Esophagus squamous epithelium (tissue), 5 donors: Measurements from ENCODE around the gene SLC12A9. TPM values are rescaled to one million over a fixed set of nuclear protein-coding genes. Genes with fewer than 3 reads are reported as not detected.
"Not testable (repeated sequence)": the region's sequence is repeated elsewhere in the genome, so short reads cannot be mapped to it uniquely, and the experiment has no call there.

ENCODE experiments used
- DNase-seq: peaks from one replicate; lab custom pipeline; 2025; lab: John Stamatoyannopoulos, UW
- H3K27ac ChIP-seq, 4 donors: fragments of 200-600 bp; sonication (generic); one replicate each; pipeline ENCODE4 v1.5.1; 2016 to 2019; ENCODE audit warnings: mild to moderate bottlenecking in 1 of 4
- H3K27me3 ChIP-seq, 4 donors: fragments of 200-600 bp; sonication (generic); 1 replicate in 3 of 4; 2 replicates in 1 of 4; pipeline versions ENCODE4 v1.5.1 to v1.6.0; 2017 to 2021; ENCODE audit warnings: antibody characterized with exemption in 1 of 4
- H3K36me3 ChIP-seq, 3 donors: fragments of 200-600 bp; sonication (generic); one replicate each; pipeline ENCODE4 v1.5.1; 2016 to 2019
- H3K4me1 ChIP-seq, 3 donors: fragments of 200-600 bp; sonication (generic); one replicate each; pipeline ENCODE4 v1.5.1; 2017 to 2019
- H3K4me3 ChIP-seq, 4 donors: fragments of 200-600 bp; sonication (generic); 1 replicate in 3 of 4; 2 replicates in 1 of 4; pipeline ENCODE4 v1.5.1; 2016 to 2019; ENCODE audit warnings: mild to moderate bottlenecking in 2 of 4, moderate library complexity in 1 of 4
- H3K9me3 ChIP-seq, 3 donors: fragments of 200-600 bp; sonication (generic); one replicate each; pipeline ENCODE4 v1.5.1; 2016 to 2019
- CTCF ChIP-seq, 6 experiments: fragments of 450-650 bp in 4 of 6; fragments of 200-600 bp in 2 of 6; sonication (generic) in 2 of 6; IDR thresholded peaks; one replicate each; pipeline ENCODE4 v1.5.1; 2016 to 2019; ENCODE audit warnings: antibody characterized with exemption in 6 of 6, mild to moderate bottlenecking in 4 of 6, moderate library complexity in 4 of 6
- POLR2A ChIP-seq, 4 donors: fragments of 450-650 bp; IDR thresholded peaks; one replicate each; pipeline ENCODE4 v1.6.1; 2017; ENCODE audit warnings: antibody characterized with exemption in 4 of 4, mild to moderate bottlenecking in 4 of 4, moderate library complexity in 3 of 4
- WGBS, 2 donors: methylation state at CpG; one replicate each; pipeline ENCODE4 v1.1.5; 2018; 5-methylcytosine and 5-hydroxymethylcytosine counted together
- intact Hi-C: fragments of 100-400 bp; cut with DNase I; formaldehyde crosslinking; loops from one replicate; pipeline ENCODE4 v1.15.0; 2022
- small RNA-seq, 4 donors: library from RNA; depleted of rRNA; stranded (forward); fragments of <200 nt; gene quantifications; one replicate each; pipeline ENCODE3, GENCODE V24; 2016
- total RNA-seq, 4 donors: library from RNA; depleted of rRNA; stranded (reverse); fragments of >200 nt; gene quantifications; one replicate each; pipeline ENCODE4 v1.1.0, GENCODE V29; 2016
- donor health status: DM: yes; HTN: yes; CAD: no.

The SLC12A9 gene
- total RNA-seq, 4 donors from 2014 or later, result 9.9 to 19.6 (median 17.3) TPM

- H3K27ac ChIP-seq, result no peak overlapping the region
- TF ChIP-seq CTCF (IDR thresholded peaks at IDR 0.05) (no peak), POLR2A (IDR thresholded peaks at IDR 0.05) (no peak)
- no peaks in the 10 kb centered on the region for H3K4me1 ChIP-seq
- no peaks in the 10 kb centered on the region for H3K9me3 ChIP-seq
- DNase-seq, result no peak
- H3K27me3 ChIP-seq, result peaks cover 0 to 5% (median 0%) of the 10 kb centered on the region in 4 donors
- H3K4me3 ChIP-seq, result no peak overlapping the region
- no peaks in the 10 kb centered on the region for H3K36me3 ChIP-seq
- 88 to 98% methylated on average over 5 of the region's 5 CpGs for WGBS, 2 donors
- intact Hi-C loops, result no loop called here
Measured at GRCh38 chr7:100908512-100908911, 56.0 kb downstream of the SLC12A9 start.

- H3K4me1 ChIP-seq, H3K36me3 ChIP-seq, H3K9me3 ChIP-seq, H3K27me3 ChIP-seq, H3K4me3 ChIP-seq, DNase-seq, intact Hi-C loops, H3K27ac ChIP-seq: not testable (repeated sequence)
- WGBS, 2 donors, result 71 to 75% methylated on average over 7 of the region's 7 CpGs
Measured at GRCh38 chr7:100910443-100910842, 57.9 kb downstream of the SLC12A9 start.

DNA sequence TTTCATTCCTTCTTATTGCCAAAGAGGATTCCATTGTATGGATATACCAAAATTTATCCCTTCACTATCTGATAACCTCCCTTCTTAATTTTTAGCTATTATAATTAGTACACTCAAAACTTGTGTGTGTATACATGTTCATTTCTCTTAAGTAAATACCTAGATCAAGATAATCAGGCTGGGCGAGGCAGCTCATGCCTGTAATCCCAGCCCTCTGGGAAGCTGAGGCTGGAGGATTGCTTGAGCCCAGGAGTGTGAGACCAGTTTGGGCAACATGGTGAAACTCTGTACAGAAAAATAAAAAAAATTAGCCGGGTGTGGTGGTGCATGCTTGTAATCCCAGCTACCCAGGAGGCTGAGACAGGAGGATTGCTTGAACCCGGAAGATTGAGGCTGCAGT lies 59.0 kb downstream of the SLC12A9 start:
- Histone ChIP-seq H3K4me1 (peaks cover 0 to 6% (median 0%) of the 10 kb centered on the region in 3 donors), H3K36me3 (no peaks in the 10 kb centered on the region), H3K27me3 (peaks cover 0 to 5% (median 0%) of the 10 kb centered on the region in 4 donors), H3K4me3 (no peak overlapping the region), H3K27ac (no peak overlapping the region), H3K9me3 (no peaks in the 10 kb centered on the region)
- intact Hi-C loops, result no loop called here
- no peak for DNase-seq
- WGBS, 2 donors, result 78 to 79% methylated on average over 3 of the region's 3 CpGs
- TF ChIP-seq CTCF (IDR thresholded peaks at IDR 0.05), result no peak
- no peak for TF ChIP-seq POLR2A (IDR thresholded peaks at IDR 0.05)

DNA sequence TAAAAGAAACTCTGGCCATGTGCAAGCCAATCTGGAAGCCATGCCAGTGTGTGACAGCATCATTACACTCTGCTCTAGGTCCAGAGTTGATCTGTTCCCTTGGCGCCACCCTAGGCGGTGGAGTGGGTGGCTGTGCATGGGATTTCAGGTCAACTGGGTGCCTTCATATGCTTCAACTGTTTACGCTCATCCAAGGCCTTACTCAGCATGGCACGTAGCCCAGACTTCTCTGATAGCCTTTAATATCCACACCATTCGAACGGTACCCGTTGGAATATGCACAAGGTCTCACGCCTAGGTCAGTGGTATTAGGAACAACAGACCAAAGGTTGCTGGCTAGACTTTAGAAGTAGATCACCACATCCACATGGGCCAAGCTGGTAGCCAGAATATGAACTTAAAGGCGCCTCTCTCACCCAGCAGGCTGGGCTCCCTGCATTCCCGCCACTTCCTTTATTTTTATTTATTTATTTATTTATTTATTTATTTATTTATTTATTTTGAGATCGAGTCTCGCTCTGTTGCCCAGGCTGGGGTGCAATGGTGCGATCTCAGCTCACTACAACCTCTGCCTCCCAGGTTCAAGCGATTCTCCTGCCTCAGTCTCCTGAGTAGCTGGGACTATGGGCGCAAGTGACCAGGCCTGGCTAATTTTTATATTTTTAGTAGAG lies 61.8 kb downstream of the SLC12A9 start:
- Histone ChIP-seq H3K4me3 (no peak overlapping the region), H3K36me3 (no peaks in the 10 kb centered on the region), H3K4me1 (peaks cover 0 to 7% (median 0%) of the 10 kb centered on the region in 3 donors), H3K27ac (no peak overlapping the region), H3K9me3 (no peaks in the 10 kb centered on the region), H3K27me3 (peaks cover 0 to 9% (median 0%) of the 10 kb centered on the region in 4 donors)
- intact Hi-C loops, result no loop called here
- TF ChIP-seq POLR2A (IDR thresholded peaks at IDR 0.05), result no peak
- TF ChIP-seq CTCF (IDR thresholded peaks at IDR 0.05), result no peak
- DNase-seq, result no peak
- WGBS, 2 donors, result 83 to 86% methylated on average over 11 to 14 of the region's 15 CpGs

DNA sequence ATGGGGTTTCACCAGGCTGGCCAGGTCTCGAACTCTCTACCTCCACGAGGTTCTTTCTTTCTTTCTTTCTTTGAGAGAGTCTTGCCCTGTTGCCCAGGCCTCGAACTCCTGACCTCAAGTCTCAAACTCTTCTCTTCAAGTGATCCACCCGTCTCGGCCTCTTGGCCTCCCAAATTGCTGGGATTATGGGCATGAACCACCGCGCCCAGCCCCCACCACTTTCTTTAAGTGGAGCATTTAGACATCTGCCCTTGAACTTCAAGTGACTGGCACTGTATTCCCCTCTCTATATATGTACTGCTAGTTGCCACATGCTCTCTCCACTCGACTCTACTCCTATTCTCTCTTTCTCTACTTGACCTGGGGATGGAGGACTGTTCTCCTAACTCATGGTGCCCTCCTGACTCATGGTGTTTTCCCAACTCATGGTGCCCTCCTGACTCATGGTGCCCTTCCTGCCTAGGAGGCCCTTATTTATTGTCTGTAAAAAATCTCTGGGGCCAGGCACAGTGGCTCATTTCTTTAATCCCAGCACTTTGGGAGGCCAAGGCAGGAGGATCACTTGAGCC lies 62.5 kb downstream of the SLC12A9 start:
- Histone ChIP-seq H3K4me3 (no peak overlapping the region), H3K36me3 (no peaks in the 10 kb centered on the region), H3K27ac (no peak overlapping the region), H3K27me3 (peaks cover 0 to 11% (median 0%) of the 10 kb centered on the region in 4 donors), H3K9me3 (no peaks in the 10 kb centered on the region), H3K4me1 (peaks cover 0 to 7% (median 0%) of the 10 kb centered on the region in 3 donors)
- WGBS, 2 donors, result 77% methylated on average over 8 of the region's 8 CpGs
- intact Hi-C loops, result no loop called here
- no peak for DNase-seq
- TF ChIP-seq CTCF (IDR thresholded peaks at IDR 0.05), result no peak
- TF ChIP-seq POLR2A (IDR thresholded peaks at IDR 0.05), result no peak

Small RNA genes lying within 50 kb of the gene (small RNA-seq; reads per million reads assigned to genes)
- 0 reads per million in 4 donors for gene RN7SL549P
- 0 reads per million in 4 donors for gene RN7SL750P

Other genes with a start within 250 kb of the SLC12A9 start
- gene MOSPD3, start 240.2 kb upstream of the SLC12A9 start, total RNA-seq, result 10 to 100 TPM in 3 of 4 donors, 1 to 10 TPM in 1; 7.6 to 22.4 (median 15.5) TPM
- 1 to 10 TPM in 1 of 4 donors, under 1 TPM in 3; 0.38 to 1.1 (median 0.84) TPM for gene TFR2, start 211.2 kb upstream of the SLC12A9 start, total RNA-seq
- gene ACTL6B, start 196.3 kb upstream of the SLC12A9 start, total RNA-seq, result not detected
- 100 to 1,000 TPM; 186 to 306 (median 226) TPM for gene GNB2, start 179.0 kb upstream of the SLC12A9 start, total RNA-seq
- 10 to 100 TPM in 3 of 4 donors, 1 to 10 TPM in 1; 8.0 to 24.2 (median 13.8) TPM for gene GIGYF1, start 158.5 kb upstream of the SLC12A9 start, total RNA-seq
- 10 to 100 TPM; 28.0 to 36.7 (median 30.0) TPM for gene POP7, start 146.6 kb upstream of the SLC12A9 start, total RNA-seq
- gene EPO, start 132.2 kb upstream of the SLC12A9 start, total RNA-seq, result not detected
- gene ZAN, start 119.1 kb upstream of the SLC12A9 start, total RNA-seq, result under 1 TPM in 1 of 4 donors, not detected in 3; 0.04 TPM
- gene EPHB4, start 25.2 kb upstream of the SLC12A9 start, total RNA-seq, result 10 to 100 TPM; 29.1 to 55.0 (median 36.5) TPM
- gene TRIP6, start 14.7 kb downstream of the SLC12A9 start, total RNA-seq, result 100 to 1,000 TPM in 2 of 4 donors, 10 to 100 TPM in 2; 81.4 to 109 (median 93.7) TPM
- gene SRRT, start 22.4 kb downstream of the SLC12A9 start, total RNA-seq, result 10 to 100 TPM; 53.8 to 91.0 (median 68.4) TPM
- gene UFSP1, start 37.0 kb downstream of the SLC12A9 start, total RNA-seq, result 1 to 10 TPM; 1.3 to 8.4 (median 5.5) TPM
- gene ACHE, start 43.2 kb downstream of the SLC12A9 start, total RNA-seq, result 1 to 10 TPM in 3 of 4 donors, under 1 TPM in 1; 0.22 to 1.5 (median 1.3) TPM
- under 1 TPM in 1 of 4 donors, not detected in 3; under 0.01 TPM for gene MUC3A, start 96.8 kb downstream of the SLC12A9 start, total RNA-seq
- gene MUC12, start 116.9 kb downstream of the SLC12A9 start, total RNA-seq, result under 1 TPM in 1 of 4 donors, not detected in 3; 0.11 TPM
- not detected for gene MUC17, start 167.4 kb downstream of the SLC12A9 start, total RNA-seq
- gene TRIM56, start 232.8 kb downstream of the SLC12A9 start, total RNA-seq, result 10 to 100 TPM; 12.1 to 19.6 (median 13.6) TPM